Calu3 (cell line): ENCODE measurements around the gene COL16A1. TPM values are rescaled to one million over a fixed set of nuclear protein-coding genes. Genes with fewer than 3 reads are reported as not detected.

Experiments
- BruUV-seq: library from RNA; stranded (reverse); fragments of 400-500 nt; replicated peaks from 2 replicates; lab custom pipeline; 2021; lab: Mats Ljungman, UMichigan
- CTCF ChIA-PET: fragments of 300-600 bp; sonication (Branson Sonifier 250); formaldehyde crosslinking; loops from one replicate; lab custom pipeline; 2022; ENCODE audit warnings: antibody characterized with exemption; lab: Charles Lee
- DNase-seq: peaks from one replicate; pipeline ENCODE4 v3.0.0; 2022
- H3K27ac Mint-ChIP-seq: one replicate; pipeline ENCODE4 v1.8.0; 2022; ENCODE audit warnings: mixed read lengths; ENCODE audit not compliant: unreplicated experiment
- H3K27me3 Mint-ChIP-seq: one replicate; pipeline ENCODE4 v1.8.0; 2022; ENCODE audit warnings: mixed read lengths; ENCODE audit not compliant: unreplicated experiment
- H3K36me3 Mint-ChIP-seq: one replicate; pipeline ENCODE4 v1.8.0; 2022; ENCODE audit warnings: mild to moderate bottlenecking, moderate library complexity, mixed read lengths; ENCODE audit not compliant: insufficient read depth, unreplicated experiment
- H3K4me1 Mint-ChIP-seq: one replicate; pipeline ENCODE4 v1.8.0; 2022; ENCODE audit warnings: mild to moderate bottlenecking, low read depth, mixed read lengths; ENCODE audit not compliant: unreplicated experiment
- H3K4me3 Mint-ChIP-seq: one replicate; pipeline ENCODE4 v1.8.0; 2022; ENCODE audit warnings: mild to moderate bottlenecking, low read depth, moderate library complexity, mixed read lengths; ENCODE audit not compliant: unreplicated experiment
- H3K9me3 Mint-ChIP-seq: one replicate; pipeline ENCODE4 v1.8.0; 2022; ENCODE audit warnings: low read depth, mixed read lengths; ENCODE audit not compliant: unreplicated experiment
- intact Hi-C: fragments of 100-400 bp; cut with micrococcal nuclease; formaldehyde crosslinking; loops from one replicate; pipeline ENCODE4 v1.10.0; 2022; ENCODE audit not compliant: unreplicated experiment
- total RNA-seq: library from RNA; stranded (reverse); gene quantifications from 2 replicates; pipeline ENCODE4 v1.2.3, GENCODE V29; 2022
- TF ChIP-seq, protein P1 (sequence below): fragments of 200-600 bp; IDR thresholded peaks from one replicate; pipeline ENCODE4 v1.8.0; 2022; ENCODE audit warnings: antibody characterized with exemption; ENCODE audit not compliant: unreplicated experiment

COL16A1 gene
- total RNA-seq, 1 experiment from 2014 or later: 3.8 TPM

DNA sequence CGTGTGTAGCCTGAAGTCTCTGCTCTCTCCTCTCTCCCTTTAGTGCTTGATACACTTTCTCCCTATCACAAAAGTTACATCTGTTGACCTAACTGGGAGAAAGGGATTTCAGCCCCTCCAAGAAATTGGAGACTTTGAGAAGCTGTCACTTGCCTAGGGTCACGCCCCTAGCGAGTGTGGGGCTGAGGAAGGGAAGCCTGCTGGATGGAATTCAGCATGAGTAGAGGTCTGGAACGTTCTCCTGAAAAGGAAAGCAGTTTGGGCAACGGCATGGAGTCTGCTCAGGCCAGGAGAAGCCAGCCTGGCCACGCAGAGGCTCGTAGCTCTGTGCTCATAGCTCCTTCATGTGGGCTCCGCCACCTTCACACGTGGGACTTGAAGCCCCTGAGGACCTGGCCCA lies 22.4 kb downstream of the COL16A1 start:
- CTCF ChIA-PET: no interaction called here

DNA sequence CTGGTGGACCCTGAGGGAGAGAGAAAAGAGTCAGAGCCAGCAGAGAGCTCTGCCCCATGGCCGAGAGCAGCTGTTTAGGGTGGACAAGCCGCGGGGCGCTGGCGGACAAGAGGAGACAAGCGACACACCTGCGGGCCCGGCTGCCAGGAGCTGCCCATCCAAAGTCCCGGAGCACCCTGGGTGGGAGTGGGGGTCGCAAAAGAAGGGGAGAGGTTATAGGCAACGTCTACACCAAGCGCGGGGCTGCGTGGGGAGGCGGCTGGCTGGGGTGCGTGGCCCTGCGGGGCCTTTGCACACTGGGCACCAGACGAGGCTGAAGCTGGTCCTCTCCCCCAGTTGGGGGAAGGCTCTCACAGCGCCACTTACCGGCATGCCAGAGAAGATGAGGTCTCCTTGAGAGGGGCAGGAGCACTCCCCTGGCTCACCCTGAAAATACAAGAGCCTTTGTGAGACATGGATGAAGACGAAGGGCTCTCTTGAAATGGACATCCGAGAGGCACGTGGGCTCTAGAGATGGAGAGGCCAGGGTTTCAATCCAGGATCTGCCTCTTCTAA lies 24.1 kb downstream of the COL16A1 start:
- Mint-ChIP-seq H3K9me3 (no peaks in the 10 kb centered on the region), H3K27me3 (peaks cover 75% of the 10 kb centered on the region), H3K27ac (no peak overlapping the region), H3K4me3 (no peak overlapping the region), H3K36me3 (no peaks in the 10 kb centered on the region), H3K4me1 (no peaks in the 10 kb centered on the region)
- no TSS peak for BruUV-seq
- intact Hi-C loops: no loop called here
- no peak for DNase-seq
- TF ChIP-seq, protein P1, sequence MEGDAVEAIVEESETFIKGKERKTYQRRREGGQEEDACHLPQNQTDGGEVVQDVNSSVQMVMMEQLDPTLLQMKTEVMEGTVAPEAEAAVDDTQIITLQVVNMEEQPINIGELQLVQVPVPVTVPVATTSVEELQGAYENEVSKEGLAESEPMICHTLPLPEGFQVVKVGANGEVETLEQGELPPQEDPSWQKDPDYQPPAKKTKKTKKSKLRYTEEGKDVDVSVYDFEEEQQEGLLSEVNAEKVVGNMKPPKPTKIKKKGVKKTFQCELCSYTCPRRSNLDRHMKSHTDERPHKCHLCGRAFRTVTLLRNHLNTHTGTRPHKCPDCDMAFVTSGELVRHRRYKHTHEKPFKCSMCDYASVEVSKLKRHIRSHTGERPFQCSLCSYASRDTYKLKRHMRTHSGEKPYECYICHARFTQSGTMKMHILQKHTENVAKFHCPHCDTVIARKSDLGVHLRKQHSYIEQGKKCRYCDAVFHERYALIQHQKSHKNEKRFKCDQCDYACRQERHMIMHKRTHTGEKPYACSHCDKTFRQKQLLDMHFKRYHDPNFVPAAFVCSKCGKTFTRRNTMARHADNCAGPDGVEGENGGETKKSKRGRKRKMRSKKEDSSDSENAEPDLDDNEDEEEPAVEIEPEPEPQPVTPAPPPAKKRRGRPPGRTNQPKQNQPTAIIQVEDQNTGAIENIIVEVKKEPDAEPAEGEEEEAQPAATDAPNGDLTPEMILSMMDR: no peak
- CTCF ChIA-PET: interaction anchor here (0.6 to 2.0 kb wide), 2 partner anchors 9 to 50 kb away, joined by 7 to 8 read pairs; no protein-coding TSS in a partner anchor

More for the DNA sequence above, 22.4 kb downstream of the COL16A1 start:
- DNase-seq: no peak
- no peaks in the 10 kb centered on the region for H3K36me3 Mint-ChIP-seq
- peaks cover 82% of the 10 kb centered on the region for H3K27me3 Mint-ChIP-seq
- TF ChIP-seq, protein P1: no peak
- H3K27ac Mint-ChIP-seq: no peak overlapping the region
- H3K4me1 Mint-ChIP-seq: no peaks in the 10 kb centered on the region
- intact Hi-C loops: no loop called here
- no peaks in the 10 kb centered on the region for H3K9me3 Mint-ChIP-seq
- no peak overlapping the region for H3K4me3 Mint-ChIP-seq
- no TSS peak for BruUV-seq

DNA sequence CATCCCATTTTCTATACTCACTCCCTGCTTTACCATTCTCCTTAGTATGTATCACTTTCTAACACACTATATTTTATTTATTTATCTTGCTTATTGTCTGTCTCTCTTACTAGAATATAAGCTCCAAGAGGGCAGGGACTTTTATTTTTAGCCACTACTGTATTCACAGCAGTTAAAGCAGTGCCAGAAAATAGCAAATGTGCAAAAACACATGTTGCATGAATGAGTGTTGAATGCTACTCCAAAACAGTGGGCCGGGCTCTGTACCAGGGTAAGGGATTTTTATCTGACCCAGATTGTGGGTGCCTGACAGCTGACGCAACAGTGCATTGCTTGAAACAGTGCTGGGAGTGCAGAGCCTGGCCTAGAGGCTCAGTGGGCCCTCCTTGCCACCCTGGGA lies 24.7 kb downstream of the COL16A1 start:
- no peaks in the 10 kb centered on the region for H3K9me3 Mint-ChIP-seq
- DNase-seq: no peak
- H3K36me3 Mint-ChIP-seq: no peaks in the 10 kb centered on the region
- H3K4me3 Mint-ChIP-seq: no peak overlapping the region
- no peak overlapping the region for H3K27ac Mint-ChIP-seq
- intact Hi-C loops: no loop called here
- CTCF ChIA-PET: interaction anchor here (1.1 to 2.0 kb wide), 2 partner anchors 9 kb away, joined by 3 to 7 read pairs; no protein-coding TSS in a partner anchor
- peaks cover 73% of the 10 kb centered on the region for H3K27me3 Mint-ChIP-seq
- BruUV-seq: no TSS peak
- H3K4me1 Mint-ChIP-seq: no peaks in the 10 kb centered on the region
- TF ChIP-seq, protein P1: no peak

DNA sequence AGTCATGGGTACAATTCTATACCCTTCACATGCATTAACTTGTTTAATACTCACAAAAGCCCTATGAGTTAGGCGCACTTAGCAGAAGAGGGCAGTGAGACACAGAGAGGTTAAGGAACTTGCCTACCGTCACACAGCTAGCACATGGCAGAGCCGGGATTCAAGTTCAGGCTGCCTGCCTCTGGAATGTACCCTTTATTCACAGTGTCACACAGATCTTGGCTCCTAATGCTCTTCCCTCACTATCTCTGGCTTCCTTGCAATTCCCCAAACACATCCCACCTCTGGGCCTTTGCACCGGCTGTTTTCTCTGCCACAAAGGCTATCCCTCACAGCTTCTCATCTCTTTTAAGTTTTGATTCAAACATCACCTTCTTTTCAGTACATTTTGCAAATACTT lies 25.1 kb downstream of the COL16A1 start:
- H3K27me3 Mint-ChIP-seq: peaks cover 70% of the 10 kb centered on the region
- H3K9me3 Mint-ChIP-seq: no peaks in the 10 kb centered on the region
- CTCF ChIA-PET: interaction anchor here (1.1 kb wide), 1 partner anchor 9 kb away, joined by 3 read pairs; no protein-coding TSS in a partner anchor
- no peak overlapping the region for H3K27ac Mint-ChIP-seq
- TF ChIP-seq, protein P1: no peak
- no TSS peak for BruUV-seq
- no peak overlapping the region for H3K4me3 Mint-ChIP-seq
- DNase-seq: no peak
- H3K36me3 Mint-ChIP-seq: no peaks in the 10 kb centered on the region
- no peaks in the 10 kb centered on the region for H3K4me1 Mint-ChIP-seq
- intact Hi-C loops: no loop called here
